HL-60/S4 treated with retinoic acid at 250 ng/mL for 4 days and 3 days (cell line): ENCODE measurements around the gene FFAR2.

Experiments used
- in situ Hi-C: fragments of 300-500 bp; cut with MboI; formaldehyde crosslinking; loops from 2 replicates; pipeline ENCODE4 v1.7.0; 2022; ENCODE audit warnings: low sequenced_read_pairs

FFAR2 gene

DNA sequence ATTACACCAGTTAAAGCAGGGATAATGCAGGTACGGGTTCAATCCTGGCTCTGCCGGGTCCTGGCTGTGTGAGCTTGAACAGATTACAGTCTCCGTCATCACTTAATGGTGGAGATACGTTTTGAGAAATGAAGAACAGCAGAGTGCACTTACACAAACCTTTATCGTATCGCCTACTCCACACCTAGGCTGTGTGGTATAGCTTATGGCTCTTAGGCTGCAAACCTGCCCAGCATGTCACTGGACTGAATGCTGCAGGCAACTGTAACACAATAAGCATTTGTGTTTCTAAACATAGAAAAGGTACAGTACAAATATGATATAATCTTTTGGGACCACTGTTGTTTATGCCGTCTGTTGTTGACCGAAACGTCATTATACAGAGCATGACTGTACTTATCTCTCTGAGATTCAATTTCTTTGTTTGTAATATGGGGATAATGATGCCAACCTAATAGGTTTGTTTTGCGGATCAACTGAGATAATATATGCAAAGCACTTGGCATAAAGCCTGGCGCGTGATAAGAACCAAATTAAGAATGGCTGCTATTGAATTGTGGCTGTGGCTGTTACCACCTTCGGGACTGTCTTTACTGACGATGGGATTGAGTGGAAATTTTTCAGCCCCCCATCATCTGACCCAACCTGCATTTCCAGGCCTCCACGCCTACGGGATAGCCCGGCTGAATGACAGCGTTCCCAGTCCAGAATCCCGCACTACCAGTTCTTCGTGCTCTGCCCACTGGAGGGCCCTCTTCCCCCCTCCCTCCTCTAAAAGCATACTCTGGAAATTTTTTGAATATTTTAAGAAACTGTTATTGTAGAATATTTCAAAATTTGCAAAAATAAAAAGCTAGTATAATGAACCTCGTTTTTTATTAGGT, 31.0 kb downstream of the FFAR2 start:
- in situ Hi-C loops = no loop called here

DNA sequence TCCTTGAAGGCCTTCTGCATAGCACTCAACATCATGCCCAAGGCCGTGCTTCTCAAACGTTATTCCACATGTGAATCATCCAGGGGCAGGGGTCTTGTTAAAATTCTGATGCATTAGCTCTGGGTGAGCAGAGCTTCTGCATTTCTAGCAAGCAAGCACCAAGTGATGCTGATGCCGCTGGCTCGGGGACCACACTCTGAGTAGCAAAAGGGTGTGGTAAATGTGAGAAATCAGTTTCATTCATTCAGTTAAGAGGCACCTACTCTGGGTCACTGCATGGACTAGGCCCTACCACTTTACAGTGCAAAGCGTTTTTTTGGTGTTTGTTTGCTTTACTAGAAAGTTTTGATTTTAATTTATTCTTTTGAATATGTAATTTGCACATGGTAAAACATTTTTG, 35.0 kb downstream of the FFAR2 start:
- in situ Hi-C loops = no loop called here

- in situ Hi-C loops = no loop called here
Observed at GRCh38 chr19:35484252-35485036, 36.4 kb downstream of the FFAR2 start.

DNA sequence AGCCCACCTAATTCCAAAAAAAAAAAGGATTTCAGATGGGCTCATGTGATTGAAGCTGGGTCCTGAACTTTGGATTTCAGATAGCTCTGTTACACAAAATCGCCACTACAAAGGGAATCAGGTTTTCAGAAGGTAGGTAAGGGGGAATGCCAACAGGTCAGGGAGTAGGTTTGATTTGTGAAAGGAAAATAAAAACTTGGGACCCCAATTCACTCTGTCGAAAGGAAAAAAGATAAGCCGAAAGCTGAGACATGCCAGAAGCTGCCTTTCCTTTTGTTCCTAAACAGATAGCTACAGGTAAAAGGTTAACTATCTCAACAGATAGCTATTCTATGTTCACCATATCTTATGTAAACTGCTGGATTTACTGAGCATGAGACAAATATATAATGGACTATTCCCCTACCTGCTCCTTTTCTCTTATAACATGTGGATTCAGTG, 38.2 kb downstream of the FFAR2 start:
- in situ Hi-C loops = no loop called here

DNA sequence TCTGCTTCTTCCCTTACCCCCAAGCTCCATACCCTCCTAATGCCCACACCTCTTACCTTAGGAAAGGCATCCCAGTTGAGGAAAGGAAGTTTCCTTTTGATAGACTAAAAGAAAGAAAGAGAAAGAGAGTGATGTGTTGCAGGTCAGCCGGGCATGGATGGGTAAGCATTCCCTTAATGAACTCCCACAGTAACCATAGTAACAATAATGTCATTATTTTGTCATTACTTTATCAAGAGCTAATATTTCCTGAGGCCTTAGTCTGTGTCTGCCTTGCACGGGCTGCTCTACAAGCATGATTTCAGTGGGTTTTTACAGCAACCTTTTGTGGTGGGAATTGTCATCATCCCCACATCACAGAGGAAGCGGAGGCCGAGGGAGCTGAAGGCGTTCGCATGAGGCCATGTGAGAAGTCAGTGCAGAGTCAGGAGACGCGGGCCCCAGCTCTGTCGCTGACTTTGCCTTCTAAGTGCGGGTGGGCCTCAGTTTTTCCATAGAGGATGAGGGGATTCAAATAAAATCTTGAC, 39.7 kb downstream of the FFAR2 start:
- in situ Hi-C loops = no loop called here

DNA sequence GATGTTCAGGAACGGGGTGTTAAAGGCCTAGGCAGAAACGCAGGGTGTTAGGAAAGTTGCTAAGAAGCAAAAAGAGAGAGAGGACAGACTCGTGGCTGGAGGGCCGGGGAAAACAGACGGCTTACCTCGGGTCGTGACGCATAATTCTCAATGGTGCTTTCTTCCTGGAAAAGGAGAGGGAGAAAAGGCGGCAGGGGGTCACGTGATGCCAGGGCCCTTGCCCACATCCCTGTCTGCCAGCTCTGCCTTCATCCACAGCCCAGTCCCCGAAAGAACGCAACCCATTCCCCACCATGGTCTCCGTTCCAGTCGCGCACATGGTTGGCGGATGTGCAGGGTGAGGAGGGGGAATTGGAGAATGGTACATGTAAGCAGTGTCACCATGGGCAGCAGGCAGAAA, 40.6 kb downstream of the FFAR2 start:
- in situ Hi-C loops = no loop called here

GRCh38 chr19:35490364-35490763, 42.3 kb downstream of the FFAR2 start, which contains the start of gene KRTDAP:
KRTDAP (minus strand) TSS chr19:35490464; CDS start chr19:35490442, 22 bp downstream.
- in situ Hi-C loops = no loop called here

DNA sequence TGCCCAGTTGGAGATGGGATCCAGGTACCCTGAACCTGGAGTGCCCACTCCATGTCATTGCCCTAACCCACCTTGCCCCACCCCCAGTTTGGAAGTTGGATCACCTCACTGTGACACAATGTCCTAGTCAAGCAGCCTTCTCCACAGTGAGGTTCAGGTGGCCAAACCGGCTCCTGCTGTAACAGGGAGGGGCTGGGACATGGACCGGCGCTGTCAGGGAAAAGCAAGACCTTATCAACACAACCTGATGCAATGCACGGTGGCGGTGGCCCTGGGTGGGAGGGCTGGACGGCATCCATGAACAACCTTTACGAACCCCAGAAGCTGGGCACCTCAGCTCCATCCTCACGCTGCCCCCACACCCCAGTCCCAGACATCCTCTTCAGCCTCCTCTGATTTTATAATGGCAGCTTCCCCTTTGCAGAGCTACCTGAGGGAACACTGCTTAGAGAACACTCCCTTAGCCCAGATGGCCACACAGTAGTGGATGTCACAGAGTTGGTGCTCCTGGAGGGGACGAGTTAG, 43.8 kb downstream of the FFAR2 start:
- in situ Hi-C loops = no loop called here

- in situ Hi-C loops = no loop called here
Observed at GRCh38 chr19:35493971-35494370, 45.9 kb downstream of the FFAR2 start.

- in situ Hi-C loops = no loop called here
Observed at GRCh38 chr19:35495107-35496064, 47.3 kb downstream of the FFAR2 start.

GRCh38 chr19:35497406-35497805, 49.3 kb downstream of the FFAR2 start:
- in situ Hi-C loops = no loop called here

GRCh38 chr19:35498220-35498619, 50.2 kb downstream of the FFAR2 start:
- in situ Hi-C loops = no loop called here

DNA sequence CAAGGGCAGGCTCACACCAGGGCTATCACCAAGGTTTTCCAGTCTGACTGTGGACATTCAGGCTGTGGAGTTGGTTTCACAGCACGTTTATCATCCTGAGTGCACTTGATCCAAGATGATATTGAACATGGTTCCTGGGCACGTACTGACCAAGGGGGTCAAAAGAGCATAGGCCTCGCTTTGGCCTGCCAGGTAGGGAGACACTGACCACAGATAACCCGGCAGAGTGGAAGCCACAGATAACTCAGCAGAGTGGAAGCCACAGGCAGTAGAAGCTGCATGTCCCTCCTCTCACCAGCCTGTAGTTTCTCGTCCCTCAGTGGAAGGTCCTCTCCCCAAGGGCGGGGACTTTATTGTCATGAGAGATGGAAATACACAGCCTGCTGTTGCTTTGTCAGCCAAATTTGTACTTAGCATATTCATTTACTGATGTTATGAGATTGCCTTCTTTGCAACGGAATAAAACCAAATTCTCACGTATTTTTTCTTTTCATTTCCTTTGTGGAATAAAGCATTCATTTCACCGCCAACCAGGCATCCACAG, 51.0 kb downstream of the FFAR2 start:
- in situ Hi-C loops = no loop called here

GRCh38 chr19:35500611-35501010, 52.6 kb downstream of the FFAR2 start:
- in situ Hi-C loops = no loop called here
